Hepatocyte (in vitro differentiated cells): ENCODE data around the gene NPC2. TPM values are rescaled to one million over a fixed set of nuclear protein-coding genes. Genes with fewer than 3 reads are reported as not detected.

Experiments
- DNase-seq: peaks from one replicate; pipeline ENCODE4 v3.0.0-alpha.2; 2016; ENCODE audit warnings: low spot score
- H2AFZ ChIP-seq: fragments of 200-600 bp; sonication (generic); 2 replicates; pipeline ENCODE4 v1.6.0; 2016; ENCODE audit warnings: antibody characterized with exemption, mild to moderate bottlenecking
- H3K27ac ChIP-seq: fragments of 200-600 bp; sonication (generic); 2 replicates; pipeline ENCODE4 v1.5.1; 2016; ENCODE audit warnings: mild to moderate bottlenecking
- H3K27me3 ChIP-seq: fragments of 200-600 bp; sonication (generic); 2 replicates; pipeline ENCODE4 v1.6.1; 2016
- H3K36me3 ChIP-seq: fragments of 200-600 bp; sonication (generic); replicated peaks from 2 replicates; pipeline ENCODE4 v1.5.1; 2016; ENCODE audit warnings: low read depth; ENCODE audit not compliant: insufficient read depth
- H3K4me1 ChIP-seq: fragments of 200-600 bp; sonication (generic); 2 replicates; pipeline ENCODE4 v1.5.1; 2016; ENCODE audit warnings: mild to moderate bottlenecking, moderate library complexity; ENCODE audit not compliant: insufficient read depth
- H3K4me2 ChIP-seq: fragments of 200-600 bp; sonication (generic); 2 replicates; pipeline ENCODE4 v1.6.0; 2016
- H3K4me3 ChIP-seq: fragments of 200-600 bp; sonication (generic); 2 replicates; pipeline ENCODE4 v1.5.1; 2016; ENCODE audit warnings: mild to moderate bottlenecking
- H3K79me2 ChIP-seq: fragments of 200-600 bp; sonication (generic); 2 replicates; pipeline ENCODE4 v1.6.0; 2017; ENCODE audit warnings: mild to moderate bottlenecking
- H3K9me2 ChIP-seq: fragments of 200-600 bp; sonication (generic); replicated peaks from 2 replicates; pipeline ENCODE4 v1.6.0; 2017; ENCODE audit warnings: mild to moderate bottlenecking; ENCODE audit not compliant: insufficient read depth
- H3K9me3 ChIP-seq: fragments of 200-600 bp; sonication (generic); 2 replicates; pipeline ENCODE4 v1.5.1; 2016; ENCODE audit warnings: low read depth, mild to moderate bottlenecking
- H4K20me1 ChIP-seq: fragments of 200-600 bp; sonication (generic); 2 replicates; pipeline ENCODE4 v1.6.0; 2016; ENCODE audit warnings: mild to moderate bottlenecking; ENCODE audit not compliant: insufficient read depth, poor library complexity, severe bottlenecking
- CTCF ChIP-seq: fragments of 200-600 bp; sonication (generic); IDR thresholded peaks from 2 replicates; pipeline ENCODE4 v1.5.1; 2016; ENCODE audit warnings: antibody characterized with exemption, mild to moderate bottlenecking; ENCODE audit not compliant: poor library complexity
- EZH2 ChIP-seq: fragments of 200-600 bp; sonication (generic); IDR thresholded peaks from 2 replicates; pipeline ENCODE4 v1.6.1; 2016; ENCODE audit warnings: antibody characterized with exemption, mild to moderate bottlenecking, borderline replicate concordance
- EZH2phosphoT487 ChIP-seq: fragments of 200-600 bp; sonication (generic); IDR thresholded peaks from one replicate; pipeline ENCODE4 v1.6.1; 2018; ENCODE audit warnings: antibody characterized with exemption, mild to moderate bottlenecking, low read depth, moderate library complexity; ENCODE audit not compliant: unreplicated experiment, severe bottlenecking
- WGBS: methylation state at CpG from one replicate; pipeline ENCODE4 v1.1.6; 2016; ENCODE audit warnings: low lambda C conversion rate; ENCODE audit errors: missing lambda C conversion rate; 5-methylcytosine and 5-hydroxymethylcytosine counted together
- polyA plus RNA-seq: library from polyadenylated mRNA; unstranded; fragments of >200 nt; fragmentation: Nextera tagmentation; extraction: Ambion mirVana; gene quantifications from 2 replicates; pipeline ENCODE4 v1.2.1, GENCODE V29; 2016
- total RNA-seq: library from RNA; depleted of rRNA; stranded (reverse); fragments of >200 nt; gene quantifications from 2 replicates; pipeline ENCODE4 v1.2.3, GENCODE V29; 2014

Gene NPC2
- total and polyA plus RNA-seq, 2 experiments from 2014 or later, result 602 to 1,339 TPM

GRCh38 chr14:74444866-74445265 lies 48.2 kb downstream of the NPC2 start:
- Histone ChIP-seq H3K36me3 (no peaks in the 10 kb centered on the region), H4K20me1 (no peaks in the 10 kb centered on the region), H3K4me2 (no peak overlapping the region), H3K4me3 (no peak overlapping the region), H3K27me3 (peaks cover 7% of the 10 kb centered on the region), H3K9me3 (no peaks in the 10 kb centered on the region), H2AFZ (no peak overlapping the region), H3K27ac (no peak overlapping the region), H3K79me2 (no peaks in the 10 kb centered on the region), H3K4me1 (no peaks in the 10 kb centered on the region), H3K9me2 (no peaks in the 10 kb centered on the region)
- no peak for DNase-seq
- TF ChIP-seq CTCF (no peak), EZH2 (no peak), EZH2phosphoT487 (no peak)
- WGBS, result 28% methylated on average over 3 of the region's 3 CpGs

- no peak overlapping the region for H3K27ac ChIP-seq
- no peaks in the 10 kb centered on the region for H3K79me2 ChIP-seq
- H3K9me3 ChIP-seq, result no peaks in the 10 kb centered on the region
- H3K4me3 ChIP-seq, result no peak overlapping the region
- H3K4me1 ChIP-seq, result no peaks in the 10 kb centered on the region
- H3K9me2 ChIP-seq, result no peaks in the 10 kb centered on the region
- H4K20me1 ChIP-seq, result no peaks in the 10 kb centered on the region
- no peak for DNase-seq
- no peaks in the 10 kb centered on the region for H3K27me3 ChIP-seq
- TF ChIP-seq CTCF, result no peak
- no peak for TF ChIP-seq EZH2phosphoT487
- TF ChIP-seq EZH2, result no peak
- no peaks in the 10 kb centered on the region for H3K36me3 ChIP-seq
- H2AFZ ChIP-seq, result no peak overlapping the region
- H3K4me2 ChIP-seq, result no peak overlapping the region
These were observed 50.3 kb downstream of the NPC2 start for GRCh38 chr14:74442757-74443156.

GRCh38 chr14:74441113-74441512 lies 52.0 kb downstream of the NPC2 start:
- H3K27ac ChIP-seq, result no peak overlapping the region
- H3K9me2 ChIP-seq, result no peaks in the 10 kb centered on the region
- no peaks in the 10 kb centered on the region for H3K36me3 ChIP-seq
- WGBS, result 66% methylated on average over 3 of the region's 3 CpGs
- no peaks in the 10 kb centered on the region for H3K79me2 ChIP-seq
- DNase-seq, result no peak
- H3K4me1 ChIP-seq, result no peaks in the 10 kb centered on the region
- H2AFZ ChIP-seq, result no peak overlapping the region
- no peaks in the 10 kb centered on the region for H4K20me1 ChIP-seq
- H3K4me3 ChIP-seq, result no peak overlapping the region
- no peak overlapping the region for H3K4me2 ChIP-seq
- no peaks in the 10 kb centered on the region for H3K27me3 ChIP-seq
- H3K9me3 ChIP-seq, result no peaks in the 10 kb centered on the region
- TF ChIP-seq EZH2phosphoT487 (no peak), EZH2 (no peak), CTCF (no peak)

GRCh38 chr14:74438351-74438915 lies 54.7 kb downstream of the NPC2 start:
- Histone ChIP-seq H3K9me3 (no peaks in the 10 kb centered on the region), H3K27me3 (peaks cover 16% of the 10 kb centered on the region), H3K9me2 (no peaks in the 10 kb centered on the region), H3K4me1 (no peaks in the 10 kb centered on the region), H3K4me3 (no peak overlapping the region), H4K20me1 (no peaks in the 10 kb centered on the region), H3K4me2 (no peak overlapping the region), H3K79me2 (no peaks in the 10 kb centered on the region), H3K27ac (no peak overlapping the region), H3K36me3 (no peaks in the 10 kb centered on the region), H2AFZ (no peak overlapping the region)
- DNase-seq, result no peak
- TF ChIP-seq EZH2 (no peak), CTCF (no peak), EZH2phosphoT487 (no peak)
- WGBS, result 57% methylated on average over 3 of the region's 3 CpGs
